Esophagus squamous epithelium (tissue), 4 donors: Measurements from ENCODE around the gene SKAP1.

Experiments used
- POLR2A ChIP-seq, 4 donors: fragments of 450-650 bp; IDR thresholded peaks; one replicate each; pipeline ENCODE4 v1.6.1; 2017; ENCODE audit warnings: antibody characterized with exemption in 4 of 4, mild to moderate bottlenecking in 4 of 4, moderate library complexity in 3 of 4
- TF ChIP-seq, protein P1 (sequence below), 6 experiments: fragments of 450-650 bp in 4 of 6; fragments of 200-600 bp in 2 of 6; sonication (generic) in 2 of 6; IDR thresholded peaks; one replicate each; pipeline ENCODE4 v1.5.1; 2016 to 2019; ENCODE audit warnings: antibody characterized with exemption in 6 of 6, mild to moderate bottlenecking in 4 of 6, moderate library complexity in 4 of 6

GRCh38 chr17:48314716-48315115, 115.3 kb downstream of the SKAP1 start:
- TF ChIP-seq, protein P1, sequence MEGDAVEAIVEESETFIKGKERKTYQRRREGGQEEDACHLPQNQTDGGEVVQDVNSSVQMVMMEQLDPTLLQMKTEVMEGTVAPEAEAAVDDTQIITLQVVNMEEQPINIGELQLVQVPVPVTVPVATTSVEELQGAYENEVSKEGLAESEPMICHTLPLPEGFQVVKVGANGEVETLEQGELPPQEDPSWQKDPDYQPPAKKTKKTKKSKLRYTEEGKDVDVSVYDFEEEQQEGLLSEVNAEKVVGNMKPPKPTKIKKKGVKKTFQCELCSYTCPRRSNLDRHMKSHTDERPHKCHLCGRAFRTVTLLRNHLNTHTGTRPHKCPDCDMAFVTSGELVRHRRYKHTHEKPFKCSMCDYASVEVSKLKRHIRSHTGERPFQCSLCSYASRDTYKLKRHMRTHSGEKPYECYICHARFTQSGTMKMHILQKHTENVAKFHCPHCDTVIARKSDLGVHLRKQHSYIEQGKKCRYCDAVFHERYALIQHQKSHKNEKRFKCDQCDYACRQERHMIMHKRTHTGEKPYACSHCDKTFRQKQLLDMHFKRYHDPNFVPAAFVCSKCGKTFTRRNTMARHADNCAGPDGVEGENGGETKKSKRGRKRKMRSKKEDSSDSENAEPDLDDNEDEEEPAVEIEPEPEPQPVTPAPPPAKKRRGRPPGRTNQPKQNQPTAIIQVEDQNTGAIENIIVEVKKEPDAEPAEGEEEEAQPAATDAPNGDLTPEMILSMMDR (IDR thresholded peaks at IDR 0.05), result no peak
- no peak for TF ChIP-seq POLR2A (IDR thresholded peaks at IDR 0.05)
